HEK293 (cell line): Measurements from ENCODE around the gene SLC39A10.

ENCODE experiments used
- BCL11A ChIP-seq: fragments of 450-650 bp; formaldehyde crosslinking; IDR thresholded peaks from 2 replicates; pipeline ENCODE4 v1.5.1; 2016; ENCODE audit warnings: low read depth, missing biosample characterization, missing genetic modification characterization
- CTCF ChIP-seq: fragments of 450-650 bp; formaldehyde crosslinking; IDR thresholded peaks from 2 replicates; pipeline ENCODE4 v1.5.1; 2016; ENCODE audit warnings: missing biosample characterization, missing genetic modification characterization
- EGR2 ChIP-seq: fragments of 450-650 bp; formaldehyde crosslinking; IDR thresholded peaks from 2 replicates; pipeline ENCODE4 v1.5.1; 2016; ENCODE audit warnings: low read depth, missing biosample characterization, missing genetic modification characterization
- ELK4 ChIP-seq: IDR thresholded peaks from 2 replicates; pipeline ENCODE4 v1.6.1; 2011; ENCODE audit warnings: mild to moderate bottlenecking, low read depth, low read length, borderline replicate concordance
- PRDM4 ChIP-seq: fragments of 450-650 bp; formaldehyde crosslinking; IDR thresholded peaks from 2 replicates; pipeline ENCODE4 v1.5.1; 2017; ENCODE audit warnings: missing biosample characterization, missing genetic modification characterization
- TSHZ1 ChIP-seq: fragments of 450-650 bp; formaldehyde crosslinking; IDR thresholded peaks from 2 replicates; pipeline ENCODE4 v1.5.1; 2016; ENCODE audit warnings: missing biosample characterization, missing genetic modification characterization, borderline replicate concordance
- ZBTB10 ChIP-seq: fragments of 450-650 bp; formaldehyde crosslinking; IDR thresholded peaks from 2 replicates; pipeline ENCODE4 v1.5.1; 2016; ENCODE audit warnings: missing biosample characterization, missing genetic modification characterization
- ZBTB20 ChIP-seq: fragments of 450-650 bp; formaldehyde crosslinking; IDR thresholded peaks from 2 replicates; pipeline ENCODE4 v1.5.1; 2016; ENCODE audit warnings: missing biosample characterization, missing genetic modification characterization
- ZBTB49 ChIP-seq: fragments of 450-650 bp; formaldehyde crosslinking; IDR thresholded peaks from 2 replicates; pipeline ENCODE4 v1.5.1; 2016; ENCODE audit warnings: missing biosample characterization, missing genetic modification characterization, low read depth
- ZBTB8A ChIP-seq: fragments of 450-650 bp; formaldehyde crosslinking; IDR thresholded peaks from 2 replicates; pipeline ENCODE4 v1.5.1; 2016; ENCODE audit warnings: missing biosample characterization, missing genetic modification characterization
- ZNF174 ChIP-seq: fragments of 450-650 bp; formaldehyde crosslinking; IDR thresholded peaks from 2 replicates; pipeline ENCODE4 v1.5.0; 2017; ENCODE audit warnings: missing biosample characterization, mild to moderate bottlenecking, missing genetic modification characterization
- ZSCAN4 ChIP-seq: fragments of 450-650 bp; formaldehyde crosslinking; IDR thresholded peaks from 2 replicates; pipeline ENCODE4 v1.5.1; 2017; ENCODE audit warnings: missing biosample characterization, missing genetic modification characterization

GRCh38 chr2:195613922-195614321 lies 43.1 kb upstream of the SLC39A10 start:
- TF ChIP-seq ZBTB10 (tag by site-specific recombination): no peak
- no peak for TF ChIP-seq ZSCAN4 (tag by site-specific recombination)
- TF ChIP-seq ZBTB20 (tag by site-specific recombination): no peak
- TF ChIP-seq BCL11A (tag by site-specific recombination): no peak
- no peak for TF ChIP-seq CTCF (tag by site-specific recombination)
- no peak for TF ChIP-seq PRDM4 (tag by site-specific recombination)
- no peak for TF ChIP-seq EGR2 (tag by site-specific recombination)
- TF ChIP-seq TSHZ1 (tag by site-specific recombination): no peak
- TF ChIP-seq ZBTB49 (tag by site-specific recombination): no peak
- TF ChIP-seq ELK4: no peak
- no peak for TF ChIP-seq ZBTB8A
- no peak for TF ChIP-seq ZNF174
